HepG2 (cell line): Measurements from ENCODE around the gene CYP4V2.

Experiments used
- CHD2 ChIP-seq: IDR thresholded peaks from 2 replicates; pipeline ENCODE4 v1.6.1; 2011; ENCODE audit warnings: low read depth, low read length, improper control_type of control experiment
- CTCF ChIP-seq: sonication (generic); formaldehyde crosslinking; IDR thresholded peaks from 2 replicates; pipeline ENCODE4 v1.5.0; 2020; ENCODE audit warnings: mild to moderate bottlenecking, missing genetic modification reagents, moderate library complexity
- ETV6 ChIP-seq: sonication (generic); formaldehyde crosslinking; conservative IDR thresholded peaks from 2 replicates; pipeline ENCODE4 v1.4.0; 2020; ENCODE audit warnings: missing genetic modification reagents
- KDM5B ChIP-seq: sonication (generic); formaldehyde crosslinking; IDR thresholded peaks from 2 replicates; pipeline ENCODE4 v1.4.0; 2020; ENCODE audit warnings: missing genetic modification reagents, mild to moderate bottlenecking, borderline replicate concordance
- ZBTB20 ChIP-seq: sonication (generic); formaldehyde crosslinking; IDR thresholded peaks from 2 replicates; pipeline ENCODE4 v1.8.1; 2023; ENCODE audit warnings: missing genetic modification reagents, low read depth, mild to moderate bottlenecking, borderline replicate concordance
- ZBTB8A ChIP-seq: sonication (generic); formaldehyde crosslinking; IDR thresholded peaks from 2 replicates; pipeline ENCODE4 v1.4.0; 2020; ENCODE audit warnings: mild to moderate bottlenecking, low read depth, missing genetic modification reagents, borderline replicate concordance
- ZNF775 ChIP-seq: sonication (generic); formaldehyde crosslinking; IDR thresholded peaks from 2 replicates; pipeline ENCODE4 v1.4.0; 2020; ENCODE audit warnings: missing genetic modification reagents, mild to moderate bottlenecking, moderate library complexity, borderline replicate concordance

- no peak for TF ChIP-seq CHD2
- TF ChIP-seq KDM5B (CRISPR knock-in tag) = no peak
- no peak for TF ChIP-seq ZNF775
- no peak for TF ChIP-seq ZBTB20
- TF ChIP-seq CTCF (CRISPR knock-in tag) = no peak
- no peak for TF ChIP-seq ETV6 (CRISPR knock-in tag)
- TF ChIP-seq ZBTB8A = no peak
These were observed 12.0 kb downstream of the CYP4V2 start for GRCh38 chr4:186203406-186203805.
